Calu3 (cell line): ENCODE data around the gene CACHD1. TPM values are rescaled to one million over a fixed set of nuclear protein-coding genes. Genes with fewer than 3 reads are reported as not detected.

Experiments used
- BruUV-seq: library from RNA; stranded (reverse); fragments of 400-500 nt; replicated peaks from 2 replicates; lab custom pipeline; 2021; lab: Mats Ljungman, UMichigan
- CTCF ChIA-PET: fragments of 300-600 bp; sonication (Branson Sonifier 250); formaldehyde crosslinking; loops from one replicate; lab custom pipeline; 2022; ENCODE audit warnings: antibody characterized with exemption; lab: Charles Lee
- DNase-seq: peaks from one replicate; pipeline ENCODE4 v3.0.0; 2022
- H3K27ac Mint-ChIP-seq: one replicate; pipeline ENCODE4 v1.8.0; 2022; ENCODE audit warnings: mixed read lengths; ENCODE audit not compliant: unreplicated experiment
- H3K27me3 Mint-ChIP-seq: one replicate; pipeline ENCODE4 v1.8.0; 2022; ENCODE audit warnings: mixed read lengths; ENCODE audit not compliant: unreplicated experiment
- H3K36me3 Mint-ChIP-seq: one replicate; pipeline ENCODE4 v1.8.0; 2022; ENCODE audit warnings: mild to moderate bottlenecking, moderate library complexity, mixed read lengths; ENCODE audit not compliant: insufficient read depth, unreplicated experiment
- H3K4me1 Mint-ChIP-seq: one replicate; pipeline ENCODE4 v1.8.0; 2022; ENCODE audit warnings: mild to moderate bottlenecking, low read depth, mixed read lengths; ENCODE audit not compliant: unreplicated experiment
- H3K4me3 Mint-ChIP-seq: one replicate; pipeline ENCODE4 v1.8.0; 2022; ENCODE audit warnings: mild to moderate bottlenecking, low read depth, moderate library complexity, mixed read lengths; ENCODE audit not compliant: unreplicated experiment
- H3K9me3 Mint-ChIP-seq: one replicate; pipeline ENCODE4 v1.8.0; 2022; ENCODE audit warnings: low read depth, mixed read lengths; ENCODE audit not compliant: unreplicated experiment
- CTCF ChIP-seq: fragments of 200-600 bp; IDR thresholded peaks from one replicate; pipeline ENCODE4 v1.8.0; 2022; ENCODE audit warnings: antibody characterized with exemption; ENCODE audit not compliant: unreplicated experiment
- intact Hi-C: fragments of 100-400 bp; cut with micrococcal nuclease; formaldehyde crosslinking; loops from one replicate; pipeline ENCODE4 v1.10.0; 2022; ENCODE audit not compliant: unreplicated experiment
- total RNA-seq: library from RNA; stranded (reverse); gene quantifications from 2 replicates; pipeline ENCODE4 v1.2.3, GENCODE V29; 2022

The CACHD1 gene
- total RNA-seq, 1 experiment from 2014 or later: 3.5 TPM

- no peak overlapping the region for H3K27ac Mint-ChIP-seq
- no peaks in the 10 kb centered on the region for H3K36me3 Mint-ChIP-seq
- no peaks in the 10 kb centered on the region for H3K9me3 Mint-ChIP-seq
- no peaks in the 10 kb centered on the region for H3K27me3 Mint-ChIP-seq
- no TSS peak for BruUV-seq
- CTCF ChIA-PET: no interaction called here
- no peak overlapping the region for H3K4me3 Mint-ChIP-seq
- intact Hi-C loops: no loop called here
- TF ChIP-seq CTCF: no peak
- H3K4me1 Mint-ChIP-seq: no peaks in the 10 kb centered on the region
- DNase-seq: no peak
Observed at GRCh38 chr1:64567426-64568170, 97.7 kb downstream of the CACHD1 start.

- TF ChIP-seq CTCF: no peak
- Mint-ChIP-seq H3K27ac (no peak overlapping the region), H3K4me1 (no peaks in the 10 kb centered on the region), H3K36me3 (no peaks in the 10 kb centered on the region), H3K4me3 (no peak overlapping the region), H3K27me3 (no peaks in the 10 kb centered on the region), H3K9me3 (no peaks in the 10 kb centered on the region)
- no peak for DNase-seq
- no TSS peak for BruUV-seq
- intact Hi-C loops: no loop called here
- CTCF ChIA-PET: no interaction called here
Observed at GRCh38 chr1:64568171-64568450, 98.2 kb downstream of the CACHD1 start.

- TF ChIP-seq CTCF: no peak
- intact Hi-C loops: no loop called here
- no peaks in the 10 kb centered on the region for H3K27me3 Mint-ChIP-seq
- BruUV-seq: no TSS peak
- H3K27ac Mint-ChIP-seq: no peak overlapping the region
- DNase-seq: no peak
- H3K36me3 Mint-ChIP-seq: no peaks in the 10 kb centered on the region
- no peaks in the 10 kb centered on the region for H3K4me1 Mint-ChIP-seq
- H3K4me3 Mint-ChIP-seq: no peak overlapping the region
- no peaks in the 10 kb centered on the region for H3K9me3 Mint-ChIP-seq
- CTCF ChIA-PET: no interaction called here
Observed at GRCh38 chr1:64569411-64569810, 99.5 kb downstream of the CACHD1 start.

GRCh38 chr1:64570267-64570855 is 100.4 kb downstream of the CACHD1 start:
- no peaks in the 10 kb centered on the region for H3K9me3 Mint-ChIP-seq
- DNase-seq: no peak
- intact Hi-C loops: no loop called here
- no peaks in the 10 kb centered on the region for H3K27me3 Mint-ChIP-seq
- CTCF ChIA-PET: no interaction called here
- no TSS peak for BruUV-seq
- TF ChIP-seq CTCF: no peak
- no peaks in the 10 kb centered on the region for H3K36me3 Mint-ChIP-seq
- no peak overlapping the region for H3K27ac Mint-ChIP-seq
- no peaks in the 10 kb centered on the region for H3K4me1 Mint-ChIP-seq
- no peak overlapping the region for H3K4me3 Mint-ChIP-seq
